Peyer's patch (tissue), 4 donors: ENCODE data around the gene ST3GAL2. TPM values are rescaled to one million over a fixed set of nuclear protein-coding genes. Genes with fewer than 3 reads are reported as not detected.

Experiments
- DNase-seq, 3 donors: peaks; one replicate each; pipeline ENCODE4 v3.0.0-alpha.2; 2017 to 2019
- H3K27ac ChIP-seq, 4 donors: fragments of 200-600 bp; sonication (generic); one replicate each; pipeline ENCODE4 v1.5.1; 2016 to 2019
- H3K27me3 ChIP-seq, 2 donors: fragments of 200-600 bp; sonication (generic); one replicate each; pipeline ENCODE4 v1.5.1; 2019
- H3K36me3 ChIP-seq, 3 donors: fragments of 200-600 bp; sonication (generic); one replicate each; pipeline ENCODE4 v1.5.1; 2016 to 2019
- H3K4me1 ChIP-seq, 4 donors: fragments of 200-600 bp; sonication (generic); one replicate each; pipeline ENCODE4 v1.5.1; 2016 to 2019
- H3K4me3 ChIP-seq, 4 donors: fragments of 200-600 bp; sonication (generic); 1 replicate in 3 of 4; 2 replicates in 1 of 4; pipeline ENCODE4 v1.5.1; 2016 to 2019; ENCODE audit warnings: mild to moderate bottlenecking in 1 of 4
- H3K9me3 ChIP-seq, 4 donors: fragments of 200-600 bp; sonication (generic); one replicate each; pipeline ENCODE4 v1.5.1; 2016 to 2019; ENCODE audit warnings: mild to moderate bottlenecking in 1 of 4
- POLR2A ChIP-seq, 2 donors: fragments of 450-650 bp; IDR thresholded peaks; one replicate each; pipeline ENCODE4 v1.5.1; 2017; ENCODE audit warnings: antibody characterized with exemption in 2 of 2, mild to moderate bottlenecking in 2 of 2, moderate library complexity in 2 of 2
- total RNA-seq, 4 donors: library from RNA; depleted of rRNA; stranded (reverse); fragments of >200 nt; gene quantifications; one replicate each; pipeline ENCODE4 v1.1.0, GENCODE V29; 2016
- TF ChIP-seq, protein P1 (sequence below), 6 experiments: fragments of 450-650 bp in 4 of 6; fragments of 200-600 bp in 2 of 6; sonication (generic) in 1 of 6; IDR thresholded peaks; one replicate each; pipeline ENCODE4 v1.5.1; 2017 to 2019; ENCODE audit warnings: antibody characterized with exemption in 6 of 6, mild to moderate bottlenecking in 3 of 6, moderate library complexity in 1 of 6

Gene ST3GAL2
- total RNA-seq, 4 donors from 2014 or later, result 13.0 to 27.5 (median 19.6) TPM

- no peaks in the 10 kb centered on the region for H3K9me3 ChIP-seq
Measured at GRCh38 chr16:70444249-70445063, 5.6 kb upstream of the ST3GAL2 start.

GRCh38 chr16:70442344-70442743 lies 3.4 kb upstream of the ST3GAL2 start:
- no peaks in the 10 kb centered on the region for H3K9me3 ChIP-seq
- H3K4me3 ChIP-seq, result no peak overlapping the region
- H3K27ac ChIP-seq, result no peak overlapping the region
- H3K27me3 ChIP-seq, result no peaks in the 10 kb centered on the region
- H3K36me3 ChIP-seq, result no peaks in the 10 kb centered on the region
- H3K4me1 ChIP-seq, result peaks cover 0 to 17% (median 1%) of the 10 kb centered on the region in 4 donors
- DNase-seq, result no peak
- TF ChIP-seq, protein P1, sequence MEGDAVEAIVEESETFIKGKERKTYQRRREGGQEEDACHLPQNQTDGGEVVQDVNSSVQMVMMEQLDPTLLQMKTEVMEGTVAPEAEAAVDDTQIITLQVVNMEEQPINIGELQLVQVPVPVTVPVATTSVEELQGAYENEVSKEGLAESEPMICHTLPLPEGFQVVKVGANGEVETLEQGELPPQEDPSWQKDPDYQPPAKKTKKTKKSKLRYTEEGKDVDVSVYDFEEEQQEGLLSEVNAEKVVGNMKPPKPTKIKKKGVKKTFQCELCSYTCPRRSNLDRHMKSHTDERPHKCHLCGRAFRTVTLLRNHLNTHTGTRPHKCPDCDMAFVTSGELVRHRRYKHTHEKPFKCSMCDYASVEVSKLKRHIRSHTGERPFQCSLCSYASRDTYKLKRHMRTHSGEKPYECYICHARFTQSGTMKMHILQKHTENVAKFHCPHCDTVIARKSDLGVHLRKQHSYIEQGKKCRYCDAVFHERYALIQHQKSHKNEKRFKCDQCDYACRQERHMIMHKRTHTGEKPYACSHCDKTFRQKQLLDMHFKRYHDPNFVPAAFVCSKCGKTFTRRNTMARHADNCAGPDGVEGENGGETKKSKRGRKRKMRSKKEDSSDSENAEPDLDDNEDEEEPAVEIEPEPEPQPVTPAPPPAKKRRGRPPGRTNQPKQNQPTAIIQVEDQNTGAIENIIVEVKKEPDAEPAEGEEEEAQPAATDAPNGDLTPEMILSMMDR (IDR thresholded peaks at IDR 0.05), result no peak
- TF ChIP-seq POLR2A (IDR thresholded peaks at IDR 0.05), result no peak

More at GRCh38 chr16:70444249-70445063, 5.6 kb upstream of the ST3GAL2 start:
- Histone ChIP-seq H3K36me3 (no peaks in the 10 kb centered on the region), H3K27me3 (no peaks in the 10 kb centered on the region), H3K4me1 (peaks cover 0 to 10% (median 0%) of the 10 kb centered on the region in 4 donors), H3K4me3 (no peak overlapping the region), H3K27ac (peak overlapping the region in 2 of 4 donors; percentile 27 to 70)
- no peak for TF ChIP-seq POLR2A (IDR thresholded peaks at IDR 0.05)
- TF ChIP-seq, protein P1 (IDR thresholded peaks at IDR 0.05), result no peak
- no peak for DNase-seq

- no peaks in the 10 kb centered on the region for H3K36me3 ChIP-seq
- no peak overlapping the region for H3K27ac ChIP-seq
- H3K4me3 ChIP-seq, result no peak overlapping the region
- H3K9me3 ChIP-seq, result no peaks in the 10 kb centered on the region
- no peak for TF ChIP-seq POLR2A (IDR thresholded peaks at IDR 0.05)
- TF ChIP-seq, protein P1 (IDR thresholded peaks at IDR 0.05), result no peak
- H3K4me1 ChIP-seq, result peaks cover 0 to 25% (median 7%) of the 10 kb centered on the region in 4 donors
- DNase-seq, result no peak
- H3K27me3 ChIP-seq, result no peaks in the 10 kb centered on the region
Measured at GRCh38 chr16:70441406-70441990, 2.6 kb upstream of the ST3GAL2 start.

- H3K27ac ChIP-seq, result no peak overlapping the region
- no peaks in the 10 kb centered on the region for H3K27me3 ChIP-seq
- no peaks in the 10 kb centered on the region for H3K36me3 ChIP-seq
- H3K4me3 ChIP-seq, result no peak overlapping the region
- no peak for DNase-seq
- no peak for TF ChIP-seq POLR2A (IDR thresholded peaks at IDR 0.05)
- TF ChIP-seq, protein P1 (IDR thresholded peaks at IDR 0.05), result no peak
- H3K4me1 ChIP-seq, result peaks cover 0 to 26% (median 7%) of the 10 kb centered on the region in 4 donors
- no peaks in the 10 kb centered on the region for H3K9me3 ChIP-seq
Measured at GRCh38 chr16:70440009-70440692, 1.3 kb upstream of the ST3GAL2 start.

DNA sequence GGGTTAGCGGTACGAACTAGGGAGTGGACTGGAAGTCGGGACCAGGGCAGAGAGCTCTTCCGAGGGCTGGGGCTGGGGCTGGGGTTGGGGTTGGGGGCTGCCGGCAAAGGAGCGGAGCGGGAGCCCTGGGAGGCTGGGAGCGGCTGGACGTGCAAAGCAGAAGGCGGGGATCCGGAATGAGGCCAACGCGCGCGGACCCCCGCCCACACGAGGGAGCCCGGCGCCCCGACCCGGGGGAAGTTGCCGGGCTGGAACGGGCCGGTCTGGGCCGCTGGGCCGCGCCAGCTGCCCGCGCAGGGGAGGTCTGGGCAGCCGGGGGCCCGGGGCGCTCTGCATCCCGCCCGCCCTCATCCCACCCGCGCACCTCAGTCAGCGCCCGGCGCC lies 323 bp downstream of the ST3GAL2 start:
- H3K27ac ChIP-seq, result peak overlapping the region; percentile 45 to 84 (median 68)
- no peaks in the 10 kb centered on the region for H3K36me3 ChIP-seq
- H3K4me3 ChIP-seq, result peak overlapping the region; percentile 70 to 97 (median 80)
- H3K27me3 ChIP-seq, result no peaks in the 10 kb centered on the region
- peak in 1 of 3 donors; percentile 58 for DNase-seq
- TF ChIP-seq POLR2A (IDR thresholded peaks at IDR 0.05), result no peak
- TF ChIP-seq, protein P1 (IDR thresholded peaks at IDR 0.05), result no peak
- H3K9me3 ChIP-seq, result no peaks in the 10 kb centered on the region
- H3K4me1 ChIP-seq, result peaks cover 0 to 36% (median 11%) of the 10 kb centered on the region in 4 donors
